DMS114 treated with DMSO at 0.1 percent for 48 hours (cell line): ENCODE results near the gene ADGRV1.
"Not testable (repeated sequence)": the region's sequence is repeated elsewhere in the genome, so short reads cannot be mapped to it uniquely, and the experiment has no call there.

ENCODE experiments used
- DNase-seq: peaks from one replicate; lab custom pipeline; 2025; ENCODE audit not compliant: unreplicated experiment; lab: John Stamatoyannopoulos, UW

ADGRV1 gene

DNA sequence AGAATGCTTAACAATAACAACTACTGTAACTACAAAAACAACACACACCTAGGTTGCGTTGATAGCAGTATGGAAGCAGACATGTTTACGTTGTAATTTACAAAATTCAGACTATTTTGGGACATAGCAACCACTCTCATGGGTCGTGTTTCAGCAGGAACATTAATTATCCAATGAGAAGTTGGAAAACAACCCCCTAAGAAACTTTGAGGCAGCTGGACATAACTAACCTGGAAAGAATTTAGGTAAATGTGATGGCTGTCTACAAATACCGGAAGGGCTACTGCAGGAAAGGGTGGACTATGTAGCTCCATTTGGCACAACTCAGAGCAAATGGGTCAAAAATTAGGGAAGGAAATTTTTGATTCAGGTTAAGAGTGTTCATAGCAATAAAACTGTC, 409.3 kb downstream of the ADGRV1 start:
- no peak for DNase-seq

DNA sequence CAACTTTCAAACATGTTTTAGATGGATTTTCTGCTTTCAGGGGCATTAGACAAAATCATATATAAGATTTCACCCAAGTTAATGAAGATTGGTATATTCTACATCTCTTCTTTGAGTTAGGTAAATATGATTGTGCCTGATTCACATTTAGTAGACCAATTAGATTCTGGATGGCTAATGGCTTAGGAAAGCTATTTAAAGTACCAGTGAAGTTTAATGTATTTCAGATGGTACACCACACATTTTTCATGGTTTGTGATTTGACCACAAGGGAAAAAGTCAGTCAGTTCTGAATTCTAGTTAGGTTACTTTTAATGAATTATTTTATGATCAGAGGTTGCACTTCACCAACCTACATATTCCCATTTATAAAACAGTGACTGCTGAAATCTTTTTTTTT, 409.7 kb downstream of the ADGRV1 start:
- no peak for DNase-seq

DNA sequence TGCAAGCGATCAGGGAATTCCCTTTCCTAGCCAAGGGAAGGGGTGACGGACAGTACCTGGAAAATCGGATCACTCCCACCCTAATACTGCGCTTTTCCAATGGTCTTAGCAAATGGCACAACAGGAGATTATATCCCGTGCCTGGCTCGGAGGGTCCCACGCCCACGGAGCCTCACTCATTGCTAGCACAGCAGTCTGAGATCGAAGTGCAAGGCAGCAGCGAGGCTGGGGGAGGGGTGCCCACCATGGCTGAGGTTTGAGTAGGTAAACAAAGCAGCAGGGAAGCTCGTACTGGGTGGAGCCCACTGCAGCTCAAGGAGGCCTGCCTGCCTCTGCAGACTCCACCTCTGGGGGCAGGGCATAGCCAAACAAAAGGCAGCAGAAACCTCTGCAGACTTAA, 411.3 kb downstream of the ADGRV1 start:
- not testable (repeated sequence) for DNase-seq

DNA sequence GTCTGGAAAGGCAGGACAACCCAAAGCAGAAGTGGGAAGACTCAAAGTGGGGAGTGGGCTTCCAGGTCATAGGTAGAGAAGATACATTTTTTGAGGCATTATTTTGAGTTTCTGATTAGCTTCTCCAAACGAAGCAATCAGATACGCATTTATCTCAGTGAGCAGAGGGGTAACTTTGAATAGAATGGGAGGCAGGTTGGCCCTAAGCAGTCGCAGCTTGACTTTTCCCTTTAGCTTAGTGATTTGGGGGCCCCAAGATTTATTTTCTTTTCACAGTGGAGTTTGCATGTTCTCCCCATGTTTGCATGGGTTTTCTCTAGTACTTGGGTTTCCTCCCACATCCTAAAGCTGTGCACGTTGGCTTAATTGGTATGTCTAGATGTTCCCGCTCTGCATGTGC, 422.6 kb downstream of the ADGRV1 start:
- no peak for DNase-seq

DNA sequence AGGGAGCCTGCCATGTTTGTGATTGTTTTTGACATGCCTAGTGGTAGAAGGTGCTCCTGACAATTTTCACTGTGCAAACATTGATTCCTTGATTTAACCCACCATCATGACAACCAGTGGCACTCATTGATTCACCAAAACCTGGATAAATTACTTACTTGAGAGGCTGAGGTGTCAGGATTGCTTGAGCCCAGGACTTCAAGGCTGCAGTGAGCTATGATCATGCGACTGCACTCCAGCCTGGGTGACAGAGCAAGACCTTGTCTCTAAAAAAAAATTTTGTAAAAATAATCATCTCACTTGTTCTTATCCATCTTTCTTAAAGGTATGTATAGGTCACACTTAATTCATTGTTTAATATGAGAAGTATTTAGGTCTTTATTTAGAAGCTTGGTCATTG, 423.2 kb downstream of the ADGRV1 start:
- DNase-seq, result no peak

DNA sequence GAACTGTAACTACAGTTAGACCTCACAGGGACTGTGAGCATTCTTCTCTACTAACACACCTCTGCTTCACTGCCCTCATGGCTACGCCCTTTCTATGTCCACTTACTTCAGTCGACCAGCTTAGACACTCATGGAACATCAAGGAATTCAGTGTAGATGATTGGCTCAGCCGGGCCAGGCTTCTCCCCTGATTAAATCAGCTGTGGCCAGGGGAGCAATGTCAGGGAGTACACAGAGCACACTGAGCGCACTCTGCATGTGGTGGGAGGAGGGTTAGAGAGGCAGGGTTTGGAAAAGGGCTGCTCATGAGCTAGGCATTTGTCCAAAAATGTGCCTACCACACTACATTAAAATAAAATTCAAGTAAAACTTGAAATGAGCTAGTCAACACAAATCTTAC, 424.0 kb downstream of the ADGRV1 start:
- no peak for DNase-seq

DNA sequence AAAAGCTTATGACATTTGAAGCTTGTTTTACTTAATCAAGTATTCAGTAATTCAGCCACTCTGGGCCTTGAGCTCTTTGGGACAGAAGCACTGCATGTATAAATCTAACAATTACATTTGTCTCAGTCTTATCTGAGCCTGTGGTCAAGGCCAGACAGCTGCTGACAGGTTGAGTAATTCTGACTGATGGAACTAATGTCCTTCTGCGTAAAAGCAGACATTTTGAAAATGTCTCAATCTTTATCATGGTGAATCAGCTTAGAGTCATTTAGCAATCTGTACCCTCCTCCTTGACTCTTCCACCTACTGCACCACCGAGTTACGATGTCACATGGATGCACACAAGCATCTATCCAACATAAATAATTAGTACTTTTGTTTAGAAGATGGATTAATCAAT, 424.6 kb downstream of the ADGRV1 start:
- DNase-seq, result no peak

DNA sequence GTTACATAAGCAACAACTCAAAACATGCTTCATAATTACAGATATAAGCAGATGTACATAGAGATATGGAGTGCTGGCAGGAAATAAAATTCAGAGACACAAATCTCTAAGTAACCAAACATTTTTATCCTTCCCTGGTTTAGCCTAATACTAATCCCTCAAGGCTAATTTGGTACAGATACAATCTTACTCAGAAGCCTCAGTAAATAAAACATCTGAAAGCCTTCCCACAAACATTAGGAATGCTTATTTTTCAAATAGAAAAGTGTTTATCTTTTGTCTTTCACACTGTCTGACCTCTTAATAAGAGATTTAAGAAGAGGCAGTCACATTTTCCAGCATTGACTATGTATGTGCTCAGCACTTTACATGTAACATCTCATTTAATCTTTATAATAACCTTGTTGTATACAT, 425.1 kb downstream of the ADGRV1 start:
- DNase-seq, result no peak

DNA sequence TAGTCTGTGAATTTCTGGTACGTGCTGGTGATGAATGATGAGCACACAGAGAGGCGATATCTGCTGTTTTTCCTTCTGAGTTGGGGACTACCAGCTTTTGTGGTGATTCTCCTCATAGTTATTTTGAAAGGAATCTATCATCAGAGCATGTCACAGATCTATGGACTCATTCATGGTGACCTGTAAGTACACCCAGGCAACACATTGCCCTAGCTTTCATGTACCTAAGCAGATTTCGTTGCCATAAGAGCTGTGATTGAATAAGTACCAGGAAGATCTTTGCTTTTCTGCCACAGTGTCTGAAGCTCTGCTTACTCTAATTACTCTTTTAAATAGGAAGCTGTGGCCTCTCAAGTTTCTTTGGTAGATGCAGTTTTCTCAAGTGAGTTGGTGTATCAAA, 426.7 kb downstream of the ADGRV1 start:
- no peak for DNase-seq

DNA sequence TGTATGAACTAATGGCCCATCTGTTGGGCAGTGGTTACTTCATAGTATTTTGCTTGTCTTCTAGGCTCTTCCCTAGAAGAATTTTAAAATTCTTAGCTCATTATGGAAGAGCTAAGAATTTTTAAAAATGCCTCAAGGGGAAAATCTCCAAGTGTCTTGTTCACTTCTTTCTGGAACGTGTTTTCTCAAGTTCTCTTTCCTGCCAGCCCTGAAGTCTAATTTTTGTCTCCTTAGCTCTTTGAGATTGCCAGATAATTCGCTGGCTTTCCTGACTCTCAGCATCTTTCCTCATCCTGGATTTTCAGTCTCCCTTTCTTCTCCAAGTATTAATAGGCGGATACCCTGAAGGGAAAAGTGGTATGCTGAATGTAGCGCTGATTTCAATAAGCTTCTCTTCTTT, 429.1 kb downstream of the ADGRV1 start:
- DNase-seq, result no peak

DNA sequence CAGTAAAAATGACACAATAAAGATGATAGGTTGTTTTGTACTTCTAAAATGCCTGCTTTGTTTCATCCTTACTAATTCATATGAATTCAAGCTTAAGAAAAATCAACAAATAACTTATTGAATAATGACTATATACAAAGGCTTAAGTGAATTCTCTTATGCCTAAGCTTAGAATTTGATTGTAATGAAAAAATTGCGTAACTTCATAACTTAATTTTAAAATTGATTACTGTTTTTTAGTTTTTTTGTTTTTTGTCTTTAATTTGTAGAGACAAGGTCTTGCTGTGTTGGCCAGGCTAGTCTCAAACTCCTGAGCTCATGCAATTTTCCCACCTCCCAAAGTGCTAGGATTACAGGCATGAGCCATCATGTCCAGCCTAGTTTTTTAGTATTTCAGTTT, 432.6 kb downstream of the ADGRV1 start:
- DNase-seq, result no peak

DNA sequence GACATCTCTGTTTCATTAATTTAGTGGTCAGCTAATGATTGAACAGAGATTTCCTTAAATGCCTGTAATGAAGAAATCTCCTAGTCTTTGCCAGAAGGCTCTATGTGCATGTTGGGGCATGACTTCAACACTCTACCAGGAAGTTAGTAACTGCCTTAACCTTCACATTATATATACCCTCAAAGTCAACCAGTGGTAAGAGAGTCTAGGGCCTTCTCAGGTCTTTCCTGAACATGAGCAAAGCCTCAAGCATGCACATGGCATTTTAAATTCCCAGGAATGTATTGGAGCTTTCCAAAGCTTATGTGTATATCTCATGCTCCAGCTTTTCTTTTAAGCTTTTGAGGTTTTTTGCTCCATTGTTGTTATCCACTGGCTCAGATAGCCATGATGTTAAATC, 436.2 kb downstream of the ADGRV1 start:
- no peak for DNase-seq

DNA sequence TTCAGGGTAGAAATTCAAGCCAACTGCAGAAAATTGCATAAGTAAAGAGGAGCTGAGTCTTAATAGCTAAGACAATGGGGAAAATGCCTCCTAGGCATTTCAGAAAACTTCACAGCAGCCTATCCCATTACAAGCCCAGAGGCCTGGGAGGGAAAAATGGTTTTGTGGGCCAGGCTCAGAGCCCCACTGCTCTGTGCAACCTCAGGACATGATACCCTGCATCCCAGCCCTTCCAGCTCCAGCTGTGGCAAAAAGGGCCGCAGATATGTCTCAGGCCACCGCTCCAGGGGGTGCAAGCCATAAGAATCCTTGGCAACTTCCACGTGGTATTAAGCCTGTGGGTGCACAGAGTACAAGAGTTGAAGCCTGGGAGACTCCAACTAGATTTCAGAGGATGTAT, 437.5 kb downstream of the ADGRV1 start:
- no peak for DNase-seq

DNA sequence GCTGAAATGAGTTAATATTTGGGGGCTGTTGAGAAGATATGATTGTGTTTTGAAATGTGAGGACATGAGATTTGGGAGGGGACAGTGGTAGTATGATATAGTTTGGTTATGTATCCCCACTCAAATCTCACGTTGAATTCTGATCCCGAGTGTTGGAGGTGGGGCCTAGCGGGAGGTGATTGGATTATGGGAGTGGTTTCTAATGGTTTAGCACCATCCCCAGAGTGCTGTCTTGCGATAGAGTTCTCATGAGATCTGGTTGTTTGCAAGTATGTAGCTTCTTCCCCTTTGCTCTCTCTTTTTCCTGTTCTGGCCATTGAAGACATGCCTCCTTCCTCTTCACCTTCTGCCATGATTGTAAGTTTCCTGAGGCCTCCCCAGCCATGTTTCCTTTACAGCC, 438.5 kb downstream of the ADGRV1 start:
- DNase-seq, result no peak

DNA sequence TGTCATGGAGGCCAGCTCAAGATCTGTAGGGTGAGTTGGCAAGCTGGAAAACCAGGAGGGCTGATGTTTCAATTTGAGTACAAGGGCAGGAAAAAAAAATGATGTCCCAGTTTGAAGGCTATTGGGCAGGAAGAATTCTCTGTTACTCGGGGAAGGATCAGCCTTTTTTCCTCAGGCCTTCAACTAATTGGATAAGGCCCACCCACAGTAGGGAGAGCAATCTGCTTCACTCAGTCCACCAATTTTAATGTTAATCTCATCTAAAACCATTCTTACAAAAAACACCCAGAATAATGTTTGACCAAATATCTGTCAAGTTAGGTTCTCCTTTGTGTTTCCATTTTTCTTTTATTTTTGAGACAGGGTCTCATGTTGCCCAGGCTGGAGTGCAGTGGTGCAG, 442.1 kb downstream of the ADGRV1 start:
- no peak for DNase-seq

DNA sequence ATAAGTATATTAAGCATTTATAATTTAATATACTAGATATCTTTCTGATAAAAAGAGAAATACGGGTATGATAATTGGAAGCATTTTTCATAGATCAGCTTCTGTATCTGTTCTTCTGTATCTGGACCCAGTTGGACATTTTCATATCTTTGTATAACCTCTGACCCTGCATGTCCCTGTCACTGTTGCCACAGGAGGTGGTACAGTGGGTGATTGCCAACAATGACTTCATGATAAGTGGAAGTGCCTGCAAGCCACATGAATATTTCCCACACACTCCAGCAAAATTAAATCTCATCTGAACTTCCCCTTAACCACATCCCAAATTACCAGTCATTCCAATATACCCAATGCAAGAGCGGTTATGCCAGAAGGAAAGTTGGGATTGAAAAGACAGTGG, 448.1 kb downstream of the ADGRV1 start:
- DNase-seq, result no peak

DNA sequence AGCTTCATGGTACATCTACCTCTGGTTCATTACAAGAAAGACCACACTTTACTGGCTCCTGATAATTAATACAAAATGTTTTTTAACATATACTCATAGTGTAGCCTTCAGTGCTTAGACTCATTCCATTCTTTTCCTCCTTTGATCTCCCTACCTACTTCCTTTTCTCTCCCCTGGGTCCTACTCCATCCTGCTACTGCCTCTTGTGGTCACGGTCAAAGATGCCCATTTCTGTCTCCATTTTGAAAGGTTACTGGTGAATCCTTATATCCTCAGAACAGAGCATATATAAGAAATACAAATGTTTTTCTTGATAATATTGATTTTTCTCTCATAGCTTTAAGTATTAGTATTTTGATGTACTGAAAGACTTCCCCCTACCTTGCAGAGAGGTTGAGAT, 448.7 kb downstream of the ADGRV1 start:
- no peak for DNase-seq

DNA sequence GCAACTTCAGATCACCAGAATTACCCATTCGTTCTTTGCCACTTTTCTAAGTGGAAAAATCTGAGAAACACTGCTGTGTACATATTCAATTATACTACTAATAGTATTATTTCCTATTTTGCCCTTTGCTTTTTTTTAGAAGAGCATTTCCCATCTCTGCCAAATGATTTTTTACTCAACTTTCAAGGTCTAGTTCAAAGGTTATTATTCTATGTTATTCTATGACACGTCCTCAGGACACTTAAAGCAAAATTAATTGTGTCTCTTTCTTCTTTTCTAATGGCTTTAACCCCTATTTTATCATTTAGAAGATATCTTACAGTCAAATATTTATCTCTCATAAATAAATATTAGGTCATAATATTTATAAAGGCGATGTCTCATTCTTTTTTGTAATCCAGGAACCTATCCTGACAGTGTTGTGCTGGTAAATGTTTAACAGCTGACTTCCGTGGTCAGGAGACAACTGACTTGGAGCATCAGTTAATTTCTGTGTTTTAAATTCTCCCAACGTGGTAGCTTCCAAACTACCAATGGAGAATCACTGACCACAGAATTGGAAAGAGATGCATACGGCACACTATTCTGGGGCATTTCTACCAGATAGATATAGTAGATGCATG, 449.3 kb downstream of the ADGRV1 start:
- DNase-seq, result no peak

DNA sequence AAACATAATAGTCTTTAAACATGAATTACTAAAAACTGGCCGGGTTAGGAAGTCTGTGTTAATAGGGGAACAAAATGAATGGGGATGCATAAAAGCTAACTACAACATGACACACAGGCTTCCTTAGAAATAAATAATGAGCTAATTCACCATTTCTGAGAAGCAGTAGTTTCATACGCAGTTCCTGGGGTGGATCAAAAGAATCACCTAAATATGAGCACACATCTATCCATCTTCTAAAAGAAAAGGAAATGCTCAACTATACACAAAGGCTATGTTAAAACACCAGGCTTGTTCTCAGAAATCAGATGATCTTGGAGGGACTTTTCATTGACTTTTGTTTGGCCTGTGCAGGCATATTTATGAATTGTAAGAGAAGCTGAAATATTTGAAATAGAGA, 451.5 kb downstream of the ADGRV1 start:
- no peak for DNase-seq

DNA sequence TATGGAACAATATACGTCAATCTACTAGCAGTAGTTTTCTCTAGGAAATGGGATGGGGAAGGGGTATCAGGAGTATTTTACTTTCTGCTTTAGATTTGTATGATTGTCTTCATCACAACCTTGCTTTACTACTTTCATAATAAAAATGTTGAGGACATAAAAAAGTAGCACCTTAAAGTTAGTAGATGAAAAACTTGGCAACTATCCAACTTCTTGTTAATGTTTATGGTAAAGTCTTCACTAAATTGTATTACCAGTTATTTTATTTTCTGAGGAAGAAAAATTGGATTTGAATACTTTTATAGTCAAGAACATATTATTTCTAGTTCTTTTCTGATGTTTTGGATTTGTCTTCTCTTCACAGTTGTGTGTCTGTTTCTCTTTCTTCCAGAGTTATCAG, 452.4 kb downstream of the ADGRV1 start:
- no peak for DNase-seq

DNA sequence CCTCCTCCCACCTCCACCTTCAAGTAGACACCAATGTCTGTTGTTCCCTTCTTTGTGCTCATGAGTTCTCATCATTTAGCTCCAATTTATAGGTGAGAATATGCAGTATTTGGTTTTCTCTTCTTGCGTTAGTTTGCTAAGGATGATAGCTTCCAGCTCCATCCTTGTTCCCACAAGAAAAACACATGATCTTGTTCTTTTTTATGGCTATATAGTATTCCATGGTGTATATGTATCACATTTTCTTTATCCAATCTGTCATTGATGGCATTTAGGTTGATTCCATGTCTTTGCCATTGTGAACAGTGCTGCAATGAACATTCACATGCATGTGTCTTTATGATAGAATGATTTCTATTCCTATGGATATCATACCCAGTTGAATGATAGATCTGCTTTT, 454.3 kb downstream of the ADGRV1 start:
- DNase-seq, result not testable (repeated sequence)

DNA sequence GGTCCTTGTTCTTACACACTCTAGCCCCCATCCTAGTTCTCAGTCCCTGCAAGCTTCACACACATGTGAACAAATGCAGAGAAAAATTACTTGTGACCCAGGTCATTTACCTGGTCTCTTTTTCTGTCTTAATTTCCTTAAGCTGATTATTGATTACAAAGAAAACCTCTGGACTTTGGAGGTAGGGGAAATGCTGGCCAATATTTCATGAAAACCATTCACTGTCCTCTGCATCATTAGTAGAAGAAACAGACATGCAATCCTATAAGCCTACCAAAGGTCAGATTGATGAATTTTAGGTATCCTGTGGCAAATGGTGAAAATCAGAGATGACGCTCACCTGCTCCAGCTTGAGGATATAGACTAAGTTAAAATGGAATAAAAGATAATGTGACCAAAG, 457.7 kb downstream of the ADGRV1 start:
- no peak for DNase-seq

DNA sequence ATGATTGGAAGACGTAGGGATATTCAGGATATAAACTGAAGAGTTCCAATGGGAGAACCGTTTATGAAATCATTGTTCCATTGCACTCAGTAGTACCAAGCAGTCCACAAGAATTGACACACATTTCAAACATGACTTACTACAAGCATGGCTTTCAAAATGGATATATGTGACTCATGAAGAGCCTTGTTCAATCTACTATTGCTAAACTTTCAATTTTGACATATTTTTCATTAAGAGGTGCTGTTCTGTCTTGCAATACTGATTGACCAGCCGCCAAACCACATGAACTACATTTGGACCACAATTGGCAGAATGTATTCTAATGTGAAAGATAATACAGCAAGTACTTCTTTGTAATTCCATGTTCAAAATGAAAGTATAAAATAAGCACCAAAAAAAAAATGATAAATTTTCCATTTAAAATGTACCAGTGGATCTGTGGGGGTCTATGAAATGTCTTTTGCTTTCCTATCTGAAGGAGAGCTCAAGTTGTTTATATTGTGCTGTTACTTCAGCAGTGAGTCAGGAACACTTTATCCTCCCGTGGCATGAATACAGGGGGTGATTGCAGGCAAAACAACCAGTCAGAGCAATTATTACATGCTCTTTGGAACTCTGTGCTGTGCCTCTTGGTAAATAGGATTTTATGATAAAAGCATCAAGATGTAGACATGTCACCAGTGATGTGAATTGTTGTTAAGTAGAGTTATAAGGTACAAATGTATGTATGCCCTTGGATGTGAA, 458.5 kb downstream of the ADGRV1 start:
- no peak for DNase-seq
